NB4 (cell line): Measurements from ENCODE around the gene SYTL3.

Experiments
- MYC ChIP-seq: IDR thresholded peaks from 2 replicates; pipeline ENCODE4 v1.6.1; 2011; ENCODE audit warnings: low read depth, low read length
- POLR2A ChIP-seq: IDR thresholded peaks from 2 replicates; pipeline ENCODE4 v1.6.1; 2011; ENCODE audit warnings: mild to moderate bottlenecking; ENCODE audit not compliant: insufficient read length; ENCODE audit errors: extremely low read depth
- TF ChIP-seq, protein P1 (sequence below): IDR thresholded peaks from one replicate; pipeline ENCODE4 v1.5.1; 2012; ENCODE audit warnings: low read depth, low read length
- TF ChIP-seq, protein P2 (sequence below): IDR thresholded peaks from 2 replicates; pipeline ENCODE4 v1.6.1; 2011; ENCODE audit warnings: low read depth, low read length

DNA sequence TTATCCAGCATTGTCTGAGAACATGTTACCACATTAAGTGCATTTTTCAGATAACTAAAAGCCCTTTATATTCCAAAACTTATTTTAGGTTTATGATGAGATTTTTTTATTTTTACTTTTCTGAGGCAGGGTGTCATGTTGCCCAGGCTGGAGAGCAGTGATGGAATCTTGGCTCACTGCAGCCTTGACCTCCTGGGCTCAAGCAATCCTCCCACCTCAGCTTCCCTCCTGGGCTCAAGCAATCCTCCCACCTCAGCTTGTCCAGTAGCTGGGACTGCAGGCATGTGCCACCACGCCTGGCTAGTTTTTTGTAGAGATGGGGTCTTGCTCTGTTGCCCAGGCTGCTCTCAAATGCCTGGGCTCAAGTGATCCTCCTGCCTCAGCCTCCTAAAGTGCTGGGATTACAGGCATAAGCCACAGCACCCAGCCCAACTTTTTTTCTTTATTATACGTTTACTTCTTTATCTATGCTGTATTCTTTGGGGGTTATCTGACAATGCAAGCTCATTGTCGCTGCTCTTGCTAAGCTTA is 11.5 kb upstream of the SYTL3 start:
- TF ChIP-seq, protein P1, sequence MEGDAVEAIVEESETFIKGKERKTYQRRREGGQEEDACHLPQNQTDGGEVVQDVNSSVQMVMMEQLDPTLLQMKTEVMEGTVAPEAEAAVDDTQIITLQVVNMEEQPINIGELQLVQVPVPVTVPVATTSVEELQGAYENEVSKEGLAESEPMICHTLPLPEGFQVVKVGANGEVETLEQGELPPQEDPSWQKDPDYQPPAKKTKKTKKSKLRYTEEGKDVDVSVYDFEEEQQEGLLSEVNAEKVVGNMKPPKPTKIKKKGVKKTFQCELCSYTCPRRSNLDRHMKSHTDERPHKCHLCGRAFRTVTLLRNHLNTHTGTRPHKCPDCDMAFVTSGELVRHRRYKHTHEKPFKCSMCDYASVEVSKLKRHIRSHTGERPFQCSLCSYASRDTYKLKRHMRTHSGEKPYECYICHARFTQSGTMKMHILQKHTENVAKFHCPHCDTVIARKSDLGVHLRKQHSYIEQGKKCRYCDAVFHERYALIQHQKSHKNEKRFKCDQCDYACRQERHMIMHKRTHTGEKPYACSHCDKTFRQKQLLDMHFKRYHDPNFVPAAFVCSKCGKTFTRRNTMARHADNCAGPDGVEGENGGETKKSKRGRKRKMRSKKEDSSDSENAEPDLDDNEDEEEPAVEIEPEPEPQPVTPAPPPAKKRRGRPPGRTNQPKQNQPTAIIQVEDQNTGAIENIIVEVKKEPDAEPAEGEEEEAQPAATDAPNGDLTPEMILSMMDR: no peak
- TF ChIP-seq POLR2A (no peak), MYC (no peak)
- TF ChIP-seq, protein P2, sequence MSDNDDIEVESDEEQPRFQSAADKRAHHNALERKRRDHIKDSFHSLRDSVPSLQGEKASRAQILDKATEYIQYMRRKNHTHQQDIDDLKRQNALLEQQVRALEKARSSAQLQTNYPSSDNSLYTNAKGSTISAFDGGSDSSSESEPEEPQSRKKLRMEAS: no peak
